Mesothelial cell of epicardium (in vitro differentiated cells): Measurements from ENCODE around the gene FBXW5. TPM values are rescaled to one million over a fixed set of nuclear protein-coding genes. Genes with fewer than 3 reads are reported as not detected.

Experiments
- DNase-seq, 2 experiments: peaks; one replicate each; pipeline ENCODE4 v3.0.0; 2021; ENCODE audit warnings: low spot score in 2 of 2; ENCODE audit not compliant: unreplicated experiment in 2 of 2
- H3K27ac Mint-ChIP-seq: 2 replicates; pipeline ENCODE4 v1.8.0; 2021; ENCODE audit warnings: mixed read lengths
- H3K27me3 Mint-ChIP-seq: 2 replicates; pipeline ENCODE4 v1.8.0; 2021; ENCODE audit warnings: low read depth, mixed read lengths
- H3K36me3 Mint-ChIP-seq: 2 replicates; pipeline ENCODE4 v1.8.0; 2021; ENCODE audit warnings: mixed read lengths
- H3K4me1 Mint-ChIP-seq: 2 replicates; pipeline ENCODE4 v1.8.0; 2021; ENCODE audit warnings: mixed read lengths
- H3K4me3 Mint-ChIP-seq: 2 replicates; pipeline ENCODE4 v1.8.0; 2021; ENCODE audit warnings: mild to moderate bottlenecking, moderate library complexity, mixed read lengths
- H3K9me3 Mint-ChIP-seq: 2 replicates; pipeline ENCODE4 v1.8.0; 2021; ENCODE audit warnings: mixed read lengths
- CTCF ChIP-seq: fragments of 200-600 bp; sonication (generic); IDR thresholded peaks from one replicate; pipeline ENCODE4 v1.5.0; 2021; ENCODE audit warnings: antibody characterized with exemption; ENCODE audit not compliant: unreplicated experiment
- total RNA-seq: library from RNA; stranded (reverse); gene quantifications from 3 replicates; pipeline ENCODE4 v1.2.1, GENCODE V29; 2021

The FBXW5 gene
- total RNA-seq, 1 donor from 2014 or later, result 58.9 TPM

- no peak for TF ChIP-seq CTCF
- H3K27me3 Mint-ChIP-seq, result peaks cover 2% of the 10 kb centered on the region
- no peak overlapping the region for H3K4me3 Mint-ChIP-seq
- H3K27ac Mint-ChIP-seq, result no peak overlapping the region
- H3K9me3 Mint-ChIP-seq, result no peaks in the 10 kb centered on the region
- no peaks in the 10 kb centered on the region for H3K4me1 Mint-ChIP-seq
- no peak for DNase-seq
- no peaks in the 10 kb centered on the region for H3K36me3 Mint-ChIP-seq
Measured at GRCh38 chr9:136983167-136983566, 38.6 kb upstream of the FBXW5 start.

GRCh38 chr9:136982232-136983051, 37.9 kb upstream of the FBXW5 start, which contains the start of gene LCNL1:
LCNL1 (plus strand) TSS chr9:136982993; CDS start chr9:136983587, 594 bp downstream.
- H3K27me3 Mint-ChIP-seq, result peaks cover 4% of the 10 kb centered on the region
- TF ChIP-seq CTCF, result no peak
- no peak within 1 kb of the TSS for H3K4me3 Mint-ChIP-seq
- no peaks in the 10 kb centered on the region for H3K9me3 Mint-ChIP-seq
- no peaks in the 10 kb centered on the region for H3K36me3 Mint-ChIP-seq
- no peak for DNase-seq
- no peak within 1 kb of the TSS for H3K27ac Mint-ChIP-seq
- H3K4me1 Mint-ChIP-seq, result peaks cover under 1% of the 10 kb centered on the region

- H3K9me3 Mint-ChIP-seq, result no peaks in the 10 kb centered on the region
- TF ChIP-seq CTCF, result no peak
- no peak overlapping the region for H3K4me3 Mint-ChIP-seq
- peaks cover 7% of the 10 kb centered on the region for H3K27me3 Mint-ChIP-seq
- H3K27ac Mint-ChIP-seq, result no peak overlapping the region
- H3K36me3 Mint-ChIP-seq, result no peaks in the 10 kb centered on the region
- no peak for DNase-seq
- H3K4me1 Mint-ChIP-seq, result peaks cover 2% of the 10 kb centered on the region
Measured at GRCh38 chr9:136981588-136982231, 37.2 kb upstream of the FBXW5 start.

GRCh38 chr9:136980669-136981478, 36.3 kb upstream of the FBXW5 start:
- no peak overlapping the region for H3K4me3 Mint-ChIP-seq
- no peaks in the 10 kb centered on the region for H3K9me3 Mint-ChIP-seq
- no peak for TF ChIP-seq CTCF
- peaks cover 2% of the 10 kb centered on the region for H3K4me1 Mint-ChIP-seq
- no peak overlapping the region for H3K27ac Mint-ChIP-seq
- H3K36me3 Mint-ChIP-seq, result no peaks in the 10 kb centered on the region
- peaks cover 10% of the 10 kb centered on the region for H3K27me3 Mint-ChIP-seq
- DNase-seq, result no peak

GRCh38 chr9:136979769-136980587, 35.4 kb upstream of the FBXW5 start:
- H3K9me3 Mint-ChIP-seq, result no peaks in the 10 kb centered on the region
- no peak overlapping the region for H3K27ac Mint-ChIP-seq
- no peak for DNase-seq
- H3K4me3 Mint-ChIP-seq, result no peak overlapping the region
- H3K27me3 Mint-ChIP-seq, result peaks cover 13% of the 10 kb centered on the region
- H3K36me3 Mint-ChIP-seq, result no peaks in the 10 kb centered on the region
- H3K4me1 Mint-ChIP-seq, result peaks cover 2% of the 10 kb centered on the region
- TF ChIP-seq CTCF, result no peak
